ENCODE results near the gene SSX2IP.

SSX2IP gene

DNA sequence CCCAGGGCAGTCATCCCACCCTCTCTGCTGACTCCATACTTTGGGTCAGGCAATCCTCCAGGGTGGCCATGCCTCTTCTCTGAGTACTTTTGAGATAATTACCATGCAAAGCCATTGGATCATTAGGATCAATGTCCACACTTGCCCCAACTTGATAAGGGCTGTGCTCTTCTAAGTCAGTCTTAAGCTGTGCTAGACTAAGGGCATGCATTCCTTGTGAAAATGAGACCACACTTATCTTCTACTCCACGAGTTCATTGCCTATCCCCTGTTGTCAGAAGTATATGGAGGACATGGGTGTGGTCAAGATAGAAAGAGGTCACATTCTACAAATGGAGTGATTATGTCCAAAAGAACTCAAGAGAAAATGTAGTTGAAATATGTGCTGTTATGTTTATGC lies 18.9 kb upstream of the SSX2IP start:
- no peak for DNase-seq

DNA sequence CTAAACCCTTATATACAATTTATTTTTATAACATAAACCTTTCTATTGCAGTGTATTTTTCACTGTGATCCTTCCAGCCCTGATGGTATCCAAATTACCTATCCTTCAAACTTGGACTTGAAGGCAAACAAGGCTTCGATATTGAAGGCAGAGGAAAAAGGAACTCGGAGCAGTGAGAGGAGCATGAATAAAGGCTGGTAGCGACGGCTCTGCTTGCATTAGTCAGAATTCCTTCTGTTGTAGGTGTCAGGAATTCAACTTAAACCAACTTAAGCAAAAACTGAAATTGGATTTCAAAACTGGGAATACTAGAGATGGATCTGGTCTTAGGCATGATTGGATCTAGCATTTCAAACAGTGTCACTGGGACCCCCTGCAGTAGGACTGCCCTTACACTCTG lies 17.8 kb upstream of the SSX2IP start:
- DNase-seq = no peak

- no peak for DNase-seq
These were observed 15.3 kb upstream of the SSX2IP start for GRCh38 chr1:84705513-84705912.

DNA sequence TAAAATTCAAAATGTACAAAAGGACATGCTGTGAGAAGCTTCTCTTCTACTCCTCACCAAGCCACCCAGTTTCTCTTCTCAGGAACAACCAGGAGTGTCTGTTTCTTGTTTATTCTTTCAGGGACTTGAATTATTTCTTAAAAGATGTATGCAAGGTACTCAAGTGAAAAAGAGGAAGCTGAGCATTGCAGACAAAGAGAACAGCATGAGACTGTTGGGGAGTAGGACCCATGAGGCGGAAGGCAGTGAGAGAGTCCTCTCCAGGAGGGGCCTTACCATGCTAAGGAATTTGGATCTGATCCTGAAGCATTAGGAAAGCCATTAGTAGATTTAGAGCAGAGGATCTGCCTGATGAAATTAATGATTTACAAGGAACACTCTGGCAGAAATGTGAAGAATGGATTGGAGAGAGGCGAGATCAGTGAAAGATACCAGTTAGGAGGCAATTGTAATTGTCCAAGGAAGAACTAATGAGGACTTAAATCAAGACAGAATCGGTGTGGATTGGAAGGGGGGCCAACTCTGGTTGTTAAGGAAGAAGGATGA lies 14.7 kb upstream of the SSX2IP start:
- no peak for DNase-seq

GRCh38 chr1:84703431-84703830 lies 13.2 kb upstream of the SSX2IP start:
- DNase-seq = no peak

- no peak for DNase-seq
These were observed 11.9 kb upstream of the SSX2IP start for GRCh38 chr1:84702143-84702542.

DNA sequence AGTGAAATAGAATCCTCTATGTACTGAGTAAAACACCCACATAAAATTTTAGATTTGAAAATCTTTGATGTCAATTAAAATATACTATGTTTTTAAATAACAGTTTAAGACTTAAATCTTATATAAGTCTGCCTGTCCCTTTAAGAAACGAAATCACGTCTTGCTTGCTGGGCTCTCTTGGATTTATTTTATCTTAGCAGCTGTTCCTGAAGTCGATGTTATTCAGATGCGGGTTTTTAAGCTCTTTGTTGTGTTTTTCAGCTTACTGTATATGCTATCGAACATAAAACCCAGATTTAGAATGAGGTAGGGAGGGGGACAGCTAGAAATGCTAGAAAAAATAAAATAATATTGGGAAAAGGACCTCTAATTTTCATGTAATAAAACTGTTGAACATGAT lies 11.1 kb upstream of the SSX2IP start:
- DNase-seq = no peak

DNA sequence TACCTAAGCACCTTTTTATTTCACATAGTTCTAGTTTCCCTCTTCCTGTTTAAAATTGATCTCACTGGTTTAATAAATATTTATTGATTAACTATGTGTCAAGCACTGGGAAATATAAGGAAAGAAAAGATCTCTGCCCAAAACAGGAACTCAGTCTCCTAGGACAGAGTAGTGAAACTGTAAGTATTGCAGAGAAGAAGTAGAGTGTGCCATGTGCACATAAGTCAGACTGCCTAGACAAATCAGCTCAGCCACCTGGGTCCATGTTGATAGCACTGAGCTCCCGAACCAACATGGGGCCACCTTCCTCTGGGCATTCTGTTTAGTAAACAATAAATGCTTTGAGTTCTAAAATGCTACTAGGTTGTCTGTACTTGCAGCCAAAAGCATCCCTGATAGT lies 9.8 kb upstream of the SSX2IP start:
- no peak for DNase-seq

DNA sequence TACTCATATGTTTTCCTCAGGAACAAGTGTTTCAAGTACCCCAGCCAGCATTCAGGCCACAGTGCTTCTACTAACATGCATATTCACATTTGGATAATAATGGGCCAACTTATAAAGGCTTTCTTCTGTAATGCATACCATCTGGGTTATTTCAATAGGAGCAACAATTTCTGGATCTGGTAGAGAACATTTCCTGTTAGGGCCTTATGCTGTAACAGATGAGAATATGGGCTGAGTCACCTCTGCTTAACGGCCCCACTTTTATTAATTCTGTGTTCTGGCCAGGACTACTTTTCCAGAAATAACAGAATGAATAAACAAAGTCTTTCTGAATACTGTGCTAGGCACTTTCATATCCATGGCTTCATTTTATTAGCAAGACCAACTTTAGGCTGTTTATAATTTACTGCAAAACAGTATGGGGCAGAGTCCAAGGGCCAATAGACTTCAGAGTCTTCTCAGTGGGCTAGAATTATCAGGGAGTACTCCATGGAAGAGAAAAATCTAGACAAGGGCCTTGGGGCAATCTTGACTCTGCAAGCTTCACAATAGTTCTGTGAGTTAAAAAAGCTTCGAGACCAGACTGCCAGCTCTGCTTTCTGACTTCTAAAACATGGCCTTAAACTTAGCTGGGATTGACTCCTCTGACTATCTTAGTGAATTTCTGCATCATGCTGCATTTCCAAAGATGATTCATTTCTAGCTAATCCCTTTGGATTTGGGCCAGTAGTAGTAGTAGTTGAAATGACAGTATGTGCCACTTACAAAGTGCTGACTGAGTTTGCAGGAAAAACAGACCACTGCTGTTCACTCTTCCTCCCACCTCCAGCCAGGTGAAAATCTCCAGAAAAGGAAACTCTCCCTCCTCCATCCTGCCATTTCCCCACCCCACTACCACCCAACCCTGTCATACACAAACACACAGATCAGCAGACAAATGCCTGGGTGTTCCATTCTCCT lies 8.2 kb upstream of the SSX2IP start:
- no peak for DNase-seq

DNA sequence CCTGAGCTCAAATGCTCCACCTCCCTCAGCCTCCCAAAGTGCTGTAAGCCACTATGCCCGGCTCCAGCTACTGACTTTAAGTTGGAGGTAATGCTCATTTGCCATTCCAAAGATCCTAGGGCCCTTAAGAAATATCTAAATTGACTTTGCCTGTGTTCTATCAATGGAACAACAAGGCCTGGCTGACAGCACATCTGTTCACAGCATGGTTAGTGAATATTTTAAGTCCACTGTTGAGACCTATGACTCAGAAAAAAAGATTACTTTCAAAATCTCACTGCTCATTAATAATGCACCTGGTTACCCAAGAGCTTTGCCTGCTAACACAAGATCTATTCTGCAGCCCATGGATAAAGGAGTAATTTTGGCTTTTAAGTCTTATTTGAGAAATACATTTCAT lies 3.5 kb upstream of the SSX2IP start:
- no peak for DNase-seq

DNA sequence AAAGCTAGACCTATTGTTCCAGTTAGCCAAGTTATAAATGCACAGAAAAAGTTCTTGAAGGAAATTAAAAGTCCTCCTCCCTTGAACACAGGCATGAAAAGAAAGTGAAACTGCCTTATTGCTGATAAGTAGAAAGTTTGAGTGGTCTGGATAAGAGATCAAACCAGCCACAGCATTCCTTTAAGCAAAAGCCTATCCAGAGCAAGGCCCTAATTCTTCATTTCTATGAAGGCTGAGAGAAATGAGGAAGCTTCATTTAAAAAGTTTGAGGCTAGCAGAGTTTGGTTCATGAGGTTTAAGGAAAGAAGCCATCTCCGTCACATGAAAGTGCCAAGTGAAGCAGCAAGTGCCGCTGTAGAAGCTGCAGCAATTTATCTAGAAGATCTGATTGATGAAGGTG lies 2.7 kb upstream of the SSX2IP start:
- DNase-seq = peak; percentile 32

DNA sequence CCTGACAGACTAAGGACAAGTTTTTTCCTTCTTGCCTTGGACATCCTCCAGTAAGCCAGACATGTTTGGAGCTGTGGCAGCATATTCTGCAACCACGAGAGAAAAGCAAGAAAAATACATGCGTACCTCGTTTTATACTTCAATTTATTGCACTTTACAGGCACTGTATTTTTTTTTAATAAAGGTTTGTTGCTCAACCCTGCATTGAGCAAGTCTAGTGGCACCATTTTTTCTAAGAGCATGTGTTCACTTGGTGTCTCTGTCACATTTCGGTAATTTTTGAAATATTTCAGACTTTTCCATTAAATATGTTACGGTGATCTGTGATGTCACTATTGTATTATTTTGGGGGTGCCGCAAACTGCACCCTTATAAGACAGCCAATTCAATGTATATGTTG lies 2.1 kb upstream of the SSX2IP start:
- DNase-seq = no peak

DNA sequence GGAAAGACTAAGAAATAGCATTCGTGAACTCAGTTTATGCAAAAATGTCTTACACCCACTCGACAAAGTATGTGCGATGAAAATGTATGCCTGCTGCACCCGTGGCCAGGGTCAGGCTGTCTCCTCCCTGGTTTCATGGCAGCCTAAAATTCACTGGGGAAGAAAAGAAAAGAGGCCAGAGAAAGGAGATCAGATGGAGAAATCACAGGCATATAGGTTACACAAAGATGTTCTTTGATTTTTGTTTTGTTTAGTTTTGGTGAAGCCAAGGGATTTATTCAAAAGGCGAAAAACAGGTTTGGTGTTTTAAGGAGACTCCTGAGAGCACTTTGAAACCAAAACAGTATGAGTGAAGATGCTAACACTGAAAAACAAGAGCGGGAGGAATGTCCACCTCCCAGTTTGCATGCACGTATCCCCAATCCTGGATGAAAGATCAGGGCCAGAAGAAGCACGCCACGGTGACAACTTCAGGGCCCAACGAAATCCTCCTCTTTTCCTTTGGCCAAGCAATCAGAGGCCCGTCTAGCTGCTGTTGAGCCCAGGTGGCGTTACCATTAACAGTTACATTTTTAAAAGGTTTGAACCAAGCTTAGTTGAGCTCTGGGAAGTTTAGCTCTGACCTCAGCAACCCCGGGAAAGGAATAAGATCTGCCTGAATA lies 992 bp upstream of the SSX2IP start:
- DNase-seq = no peak

DNA sequence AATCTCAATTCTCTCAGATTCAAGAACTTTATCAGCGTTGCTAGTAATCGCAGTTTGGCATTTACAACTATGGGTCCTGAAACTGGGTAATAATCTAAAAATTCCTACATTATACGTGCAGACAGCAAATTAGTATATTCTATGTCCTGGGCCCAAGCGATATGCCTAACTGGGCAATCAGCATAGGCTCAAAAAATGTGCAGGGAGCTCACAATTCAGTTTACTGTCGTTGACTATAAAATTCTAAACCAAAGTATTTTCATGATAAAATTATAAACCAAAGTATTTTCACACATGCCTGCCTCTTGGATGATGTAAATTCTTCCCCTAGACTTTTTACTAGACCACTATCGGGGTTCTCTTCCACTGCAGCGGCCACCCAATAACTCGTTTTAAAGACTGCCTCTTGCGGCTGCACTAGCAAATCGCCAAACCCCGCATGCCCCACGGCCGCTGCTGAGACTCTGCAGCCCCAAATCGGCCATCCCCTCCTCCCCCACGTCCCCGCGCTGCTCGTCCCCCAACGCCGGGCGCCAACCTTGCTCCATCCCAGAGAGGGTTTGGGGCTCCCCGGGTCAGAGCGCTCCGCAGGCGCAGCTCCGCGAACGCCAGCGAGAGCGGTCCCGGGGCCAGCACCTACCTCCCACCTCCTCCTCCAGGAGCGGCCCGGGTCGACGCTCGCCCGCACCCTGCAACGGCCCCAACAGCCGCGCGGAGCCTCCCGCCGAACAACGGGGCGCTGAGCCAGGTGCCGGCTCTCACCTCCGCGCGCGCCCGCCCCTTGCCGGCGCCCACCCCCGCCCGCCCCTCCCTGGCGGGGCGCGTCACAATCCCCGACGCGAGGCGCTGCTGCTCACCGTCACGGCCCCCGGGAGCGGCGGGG lies 506 bp downstream of the SSX2IP start:
- DNase-seq = peak; percentile 26

DNA sequence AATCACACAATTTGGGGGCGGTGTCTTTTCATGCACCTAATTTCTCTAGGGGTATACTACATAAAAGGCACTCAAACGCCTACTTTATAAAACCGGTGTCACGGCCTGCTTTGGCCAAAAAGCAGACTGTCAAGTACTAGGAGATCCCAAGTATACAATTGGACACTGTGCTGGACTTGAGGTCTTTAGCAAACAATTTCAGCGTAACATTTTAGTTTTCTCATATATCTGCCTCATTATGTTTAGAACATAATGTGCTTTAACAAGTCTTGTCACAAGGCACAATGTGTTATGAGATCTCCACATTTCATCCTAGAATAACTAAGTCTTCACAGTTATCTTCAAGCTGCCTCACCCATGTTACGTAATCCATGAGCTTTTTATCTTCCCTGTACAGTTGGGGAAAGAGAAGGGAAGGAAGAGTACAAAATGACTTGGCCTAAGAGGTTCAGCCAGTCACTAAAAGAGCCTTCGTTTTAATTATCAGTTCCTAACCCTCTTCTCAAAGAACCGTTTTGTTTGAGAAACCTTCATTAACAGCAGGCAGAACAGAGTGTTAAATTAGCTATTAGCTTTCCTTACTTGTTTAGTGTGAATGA lies 1.7 kb downstream of the SSX2IP start:
- DNase-seq = no peak

DNA sequence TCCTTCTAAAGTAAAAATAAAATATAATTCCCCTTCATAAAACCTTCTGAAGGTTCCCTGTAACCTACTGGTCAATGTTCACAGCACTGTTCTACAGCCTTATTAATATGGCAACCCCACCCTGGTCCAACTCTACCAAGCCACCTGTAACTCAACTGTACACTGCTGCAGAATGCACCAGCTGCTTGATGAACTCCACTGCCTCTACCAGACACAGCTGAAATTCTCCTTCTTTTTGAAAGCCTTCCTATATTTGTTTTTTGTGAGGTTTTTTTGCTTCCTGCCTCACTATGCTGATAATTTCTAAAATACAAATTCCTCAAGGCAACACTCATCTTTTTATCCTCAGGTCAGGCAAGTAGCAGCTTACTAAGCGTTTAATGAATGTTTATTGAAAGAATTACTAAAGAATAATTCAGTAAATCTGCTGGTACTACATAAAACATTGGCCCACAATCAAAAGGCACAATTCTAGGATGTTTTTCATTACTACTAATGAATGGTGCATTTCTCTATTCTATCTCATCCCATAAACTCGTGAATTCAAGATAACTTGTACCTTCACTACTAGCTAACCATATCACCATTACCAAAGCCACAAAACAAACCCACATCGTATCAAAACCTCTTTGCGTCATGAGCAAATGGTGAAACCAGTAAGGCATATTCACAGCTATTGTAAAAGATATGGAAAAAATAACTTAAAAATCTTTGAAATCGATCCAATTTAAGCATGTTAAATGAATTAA lies 2.4 kb downstream of the SSX2IP start:
- no peak for DNase-seq

GRCh38 chr1:84686223-84686622 lies 4.0 kb downstream of the SSX2IP start:
- DNase-seq = no peak

- DNase-seq = no peak
These were observed 6.8 kb downstream of the SSX2IP start for GRCh38 chr1:84683508-84683907.

DNA sequence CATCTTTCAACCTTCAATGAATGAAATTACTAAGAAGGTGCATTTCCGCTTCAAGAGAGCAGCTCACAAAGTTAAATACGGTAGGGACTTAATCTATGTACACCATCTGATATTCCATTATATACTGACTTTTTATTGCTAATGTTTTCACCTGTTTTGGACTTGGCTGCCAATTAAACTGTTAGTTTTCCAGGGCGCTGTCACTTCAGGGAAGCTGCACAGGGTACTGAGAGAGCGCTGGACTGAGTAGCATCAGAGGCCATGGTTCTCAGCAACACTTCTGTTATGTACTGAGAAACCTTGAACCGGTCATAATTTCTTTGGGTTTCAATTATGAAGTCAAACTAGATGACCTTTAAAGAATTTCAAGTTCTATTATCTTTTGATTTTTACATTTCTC lies 8.2 kb downstream of the SSX2IP start:
- DNase-seq = no peak

GRCh38 chr1:84677415-84678099 lies 12.7 kb downstream of the SSX2IP start:
- DNase-seq = no peak

GRCh38 chr1:84675631-84676030 lies 14.6 kb downstream of the SSX2IP start:
- DNase-seq = no peak
